HG03439 (cell line): ENCODE results near the gene TES.
"Not testable (repeated sequence)": the region's sequence is repeated elsewhere in the genome, so short reads cannot be mapped to it uniquely, and the experiment has no call there.

ENCODE experiments used
- ATAC-seq: cut with Tn5 transposase; IDR thresholded peaks from one replicate; pipeline ENCODE4 v1.9.1; 2021; ENCODE audit warnings: mild to moderate bottlenecking, moderate library complexity; ENCODE audit not compliant: unreplicated experiment

The TES gene, protein sequence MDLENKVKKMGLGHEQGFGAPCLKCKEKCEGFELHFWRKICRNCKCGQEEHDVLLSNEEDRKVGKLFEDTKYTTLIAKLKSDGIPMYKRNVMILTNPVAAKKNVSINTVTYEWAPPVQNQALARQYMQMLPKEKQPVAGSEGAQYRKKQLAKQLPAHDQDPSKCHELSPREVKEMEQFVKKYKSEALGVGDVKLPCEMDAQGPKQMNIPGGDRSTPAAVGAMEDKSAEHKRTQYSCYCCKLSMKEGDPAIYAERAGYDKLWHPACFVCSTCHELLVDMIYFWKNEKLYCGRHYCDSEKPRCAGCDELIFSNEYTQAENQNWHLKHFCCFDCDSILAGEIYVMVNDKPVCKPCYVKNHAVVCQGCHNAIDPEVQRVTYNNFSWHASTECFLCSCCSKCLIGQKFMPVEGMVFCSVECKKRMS

DNA sequence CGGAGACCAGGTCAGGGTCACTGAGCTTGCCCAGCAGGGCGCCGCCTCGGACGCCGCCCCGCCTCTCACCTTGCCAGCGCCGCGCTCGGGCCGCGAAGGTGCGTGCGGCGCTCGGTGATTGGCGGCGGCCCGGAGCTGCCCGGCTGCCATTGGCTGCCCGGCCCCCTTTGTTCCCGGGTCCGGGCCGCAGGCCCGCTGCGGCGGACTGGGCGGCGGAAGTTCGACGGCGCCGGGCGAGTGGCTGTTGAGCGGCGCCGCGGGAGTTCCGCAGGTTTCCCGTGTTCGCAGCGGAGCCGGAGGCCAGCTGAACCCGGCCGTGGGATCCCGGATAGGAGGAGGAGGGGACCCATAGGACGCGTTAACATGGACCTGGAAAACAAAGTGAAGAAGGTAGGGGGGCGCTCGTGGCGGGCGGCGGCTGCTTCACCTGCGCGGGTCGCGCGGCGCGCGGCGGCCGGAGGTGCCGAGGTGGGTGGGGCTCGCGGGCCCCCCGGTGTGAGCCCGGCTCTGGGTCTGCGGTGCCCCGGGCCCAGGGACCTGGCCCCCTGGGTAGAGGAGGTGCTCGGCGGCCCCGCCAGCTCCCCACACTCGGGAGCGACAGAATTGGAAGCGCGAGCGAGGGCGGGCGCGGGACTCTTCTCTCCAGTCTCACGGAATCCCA, at the start of gene TES:
TSS of gene TES (plus strand) at position 195 of the 661 bp plus-strand sequence. CDS start at position 364, 169 bp downstream.
- ATAC-seq, result peak; percentile 91

DNA sequence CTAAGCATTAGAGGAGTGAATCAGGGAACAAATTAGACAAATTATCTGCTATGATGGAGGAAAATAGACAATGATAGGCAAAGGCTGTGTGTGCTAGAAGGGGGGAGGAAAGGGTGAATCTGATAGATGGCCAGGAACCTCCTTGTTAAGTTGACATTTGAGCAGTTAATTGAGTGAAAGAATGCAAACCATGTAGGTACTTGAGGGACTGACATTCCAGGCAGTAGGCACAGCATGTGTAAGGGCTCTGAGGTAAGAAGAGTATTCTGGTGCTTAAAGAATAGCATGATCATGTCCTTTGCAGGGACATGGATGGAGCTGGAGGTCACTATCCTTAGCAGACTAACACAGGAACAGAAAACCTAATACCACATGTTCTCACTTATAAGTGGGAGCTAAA, 48.6 kb upstream of the TES start:
- no peak for ATAC-seq

DNA sequence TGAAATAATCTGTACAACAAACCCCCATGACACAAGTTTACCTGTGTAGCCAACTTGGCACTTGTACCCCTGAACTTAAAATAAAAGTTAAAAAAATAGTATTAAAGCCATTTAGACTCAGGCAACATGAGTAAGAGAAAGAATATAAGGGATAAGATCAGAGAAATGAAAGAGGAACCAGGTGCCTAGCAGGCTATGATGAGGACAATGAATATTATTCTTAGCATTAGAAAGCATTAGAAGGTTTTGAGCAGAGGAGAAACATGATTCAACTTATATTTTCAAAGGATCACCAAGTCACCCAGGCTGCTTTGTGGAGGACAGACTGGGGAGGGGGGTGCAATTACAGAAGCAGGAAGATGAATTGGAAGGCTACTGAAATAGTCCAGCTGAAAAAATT, 48.1 kb upstream of the TES start:
- ATAC-seq, result no peak

DNA sequence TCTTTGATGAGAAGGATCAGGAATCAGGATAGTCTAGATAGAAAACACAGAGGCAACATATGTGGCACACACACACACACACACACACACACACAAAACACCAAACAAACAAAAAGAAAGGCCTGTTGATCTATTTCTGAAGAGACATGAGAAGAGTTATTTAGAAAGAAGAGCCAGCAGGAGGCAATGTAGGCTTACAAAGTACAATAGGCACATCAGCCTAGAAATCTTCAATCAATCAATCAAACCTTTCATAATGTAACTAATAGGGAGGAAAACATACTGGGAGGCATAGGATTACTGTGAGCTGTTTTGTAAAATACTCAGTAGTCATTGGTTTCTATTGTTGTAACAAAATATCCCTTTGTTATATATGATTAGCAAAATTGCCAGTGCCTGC, 47.3 kb upstream of the TES start:
- no peak for ATAC-seq

DNA sequence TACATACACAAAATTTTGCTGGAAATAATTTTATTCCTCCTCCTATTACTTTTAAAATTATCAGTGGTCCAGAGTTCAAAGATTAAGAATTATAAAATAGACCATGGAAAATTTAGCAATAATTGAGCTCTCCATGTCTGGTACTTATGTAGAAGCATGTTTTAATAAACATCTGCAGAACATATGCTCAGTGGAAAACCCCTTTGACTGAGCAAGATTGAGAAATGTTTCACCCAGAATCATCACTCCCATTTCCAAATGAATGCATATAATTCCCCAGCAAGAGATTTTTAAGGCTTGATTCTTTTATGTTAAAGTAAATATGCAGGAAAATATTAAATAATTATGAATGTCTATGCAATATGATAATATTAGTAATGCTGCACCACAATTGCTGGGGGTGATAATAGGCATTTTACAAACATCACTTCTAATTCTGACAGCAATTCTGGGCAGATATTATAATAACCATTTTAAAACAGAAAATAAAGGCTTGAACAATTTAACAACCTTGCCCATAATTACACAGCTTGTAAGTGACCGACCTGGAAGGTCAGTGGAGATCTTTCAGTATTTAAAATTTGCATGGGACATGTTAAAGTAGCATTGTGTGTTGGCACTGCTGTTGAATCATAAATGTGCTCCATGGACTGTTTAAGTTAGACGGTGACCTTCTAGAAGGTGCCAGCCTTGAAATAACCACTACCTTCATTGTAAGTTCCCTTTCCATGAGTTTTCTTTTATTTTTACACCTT, 45.6 kb upstream of the TES start:
- no peak for ATAC-seq

DNA sequence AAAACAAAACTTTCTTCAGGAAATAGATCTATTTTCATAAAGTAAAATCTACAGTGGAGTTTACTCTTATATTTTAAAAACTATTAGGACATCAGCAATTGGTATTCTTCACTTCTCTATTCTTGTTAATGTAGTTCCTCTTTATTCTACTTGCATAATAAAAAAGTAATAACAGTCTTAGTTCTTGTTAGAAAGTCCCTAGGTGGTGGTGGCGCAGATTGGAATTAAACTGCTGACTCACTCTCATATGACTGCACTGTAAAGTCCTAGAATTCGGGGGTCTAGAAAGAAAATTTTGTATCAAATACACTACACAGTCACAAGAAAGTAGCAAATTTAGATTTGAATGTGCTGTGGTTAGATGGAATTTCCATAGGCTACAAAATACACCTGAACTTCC, 44.6 kb upstream of the TES start:
- peak; percentile 58 for ATAC-seq

DNA sequence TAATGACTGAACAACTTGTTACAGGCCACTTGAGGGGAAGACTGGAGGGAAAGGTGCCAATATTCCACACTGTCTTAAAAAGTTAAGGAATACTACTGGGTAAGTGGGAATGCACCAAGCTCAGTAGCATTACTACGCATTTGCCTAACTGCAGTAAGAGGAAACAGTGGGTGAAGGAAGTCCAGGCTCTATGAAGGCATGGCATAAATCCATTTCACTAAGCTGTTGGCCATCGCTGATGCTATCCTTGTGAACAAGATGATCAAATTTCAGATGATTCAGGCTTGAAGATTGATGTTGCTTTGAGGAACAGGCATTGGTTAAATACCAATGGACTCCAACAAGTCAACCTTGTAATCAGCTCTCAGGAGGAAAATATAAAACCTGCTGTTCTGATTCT, 44.2 kb upstream of the TES start:
- ATAC-seq, result no peak

DNA sequence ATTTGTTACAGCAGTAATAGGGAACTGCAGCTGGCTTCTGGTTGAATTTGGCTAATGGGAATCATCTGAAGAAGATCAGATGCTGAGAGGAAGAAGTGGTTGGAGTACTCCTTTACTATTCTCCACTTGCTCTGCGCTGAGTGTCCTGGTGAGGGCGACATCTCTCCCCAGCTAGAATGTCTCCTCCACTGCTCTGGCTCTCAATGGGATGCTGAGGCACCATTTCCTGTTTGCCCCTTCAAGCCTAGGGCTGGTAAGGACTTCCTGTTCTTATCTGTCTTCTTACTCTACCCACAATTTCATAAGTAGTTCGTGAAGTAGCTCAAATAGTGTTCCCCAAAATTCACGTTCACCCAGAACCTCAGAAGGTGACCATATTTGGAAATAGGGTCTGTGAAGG, 43.2 kb upstream of the TES start:
- no peak for ATAC-seq

DNA sequence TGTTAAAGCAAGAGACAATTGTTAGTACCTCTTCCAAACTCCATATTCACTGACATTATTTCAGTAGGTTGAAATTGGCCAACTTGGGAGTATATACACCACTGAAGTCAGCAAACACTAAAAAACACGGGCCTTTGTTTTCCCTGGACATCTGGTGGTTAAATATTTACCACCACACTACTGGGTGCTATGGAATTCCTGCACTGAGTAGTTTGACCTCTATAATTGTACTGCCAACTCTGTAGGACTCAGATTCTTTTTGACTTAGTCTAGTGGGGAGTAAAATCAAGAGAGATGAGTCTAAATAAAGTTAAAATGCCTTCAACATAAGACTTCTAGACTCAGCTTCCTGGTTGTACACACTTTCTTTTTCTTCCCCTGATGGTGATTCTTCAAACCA, 41.3 kb upstream of the TES start:
- no peak for ATAC-seq

DNA sequence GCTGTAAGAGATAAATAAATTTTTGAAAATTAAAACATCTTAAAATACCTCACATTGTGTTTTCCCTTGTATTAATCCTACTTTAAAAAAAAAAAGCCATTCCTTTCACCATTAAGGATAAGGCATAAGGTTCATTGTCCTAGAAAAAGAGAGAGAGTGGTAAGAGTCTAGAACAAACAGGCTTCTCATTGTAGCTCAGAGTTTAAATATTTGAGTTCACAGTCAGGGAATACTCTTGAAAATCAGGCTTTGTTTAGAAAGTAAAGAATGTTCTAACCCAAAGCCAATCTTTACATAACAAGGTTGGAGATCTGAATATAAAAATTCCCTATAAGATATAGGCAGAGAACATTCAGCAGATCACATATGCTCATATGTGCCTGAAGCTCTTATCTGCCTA, 40.2 kb upstream of the TES start:
- ATAC-seq, result no peak

DNA sequence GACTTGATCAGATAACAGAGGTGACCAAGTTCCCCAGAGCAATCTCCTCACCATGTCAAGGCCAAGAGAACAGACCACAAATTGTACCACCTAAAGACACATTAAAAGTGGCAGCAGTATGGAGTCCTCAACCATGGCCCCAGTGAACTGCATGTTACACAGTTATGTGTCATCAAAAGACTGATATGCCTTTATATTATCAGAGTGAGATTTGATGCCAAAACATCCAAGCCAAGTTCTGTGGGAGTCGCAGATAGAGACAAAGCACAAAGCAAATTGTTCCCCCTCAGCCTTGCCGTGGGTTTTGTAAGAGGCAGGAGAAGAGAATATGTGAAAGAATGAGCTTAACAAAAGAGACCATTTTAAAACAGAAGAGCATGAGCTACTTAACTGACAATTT, 39.2 kb upstream of the TES start:
- ATAC-seq, result no peak

DNA sequence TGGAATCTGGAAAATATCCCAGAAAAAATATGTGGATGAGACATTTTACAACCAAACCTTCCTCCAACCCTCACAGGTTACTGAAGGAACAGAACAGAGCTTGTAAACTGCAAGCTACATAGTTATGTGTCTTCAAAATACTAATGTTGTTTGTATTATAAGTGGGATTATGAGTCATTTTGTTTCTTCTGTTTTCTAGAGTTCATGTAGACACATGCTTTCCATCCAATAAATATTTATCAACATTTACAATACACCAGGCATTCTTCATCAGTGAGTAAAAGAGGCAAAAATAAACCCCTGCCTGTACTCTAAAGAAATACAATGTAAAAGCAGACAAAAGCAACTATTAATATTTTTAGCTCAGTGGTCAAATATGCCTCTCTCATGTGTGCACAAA, 38.0 kb upstream of the TES start:
- ATAC-seq, result no peak

DNA sequence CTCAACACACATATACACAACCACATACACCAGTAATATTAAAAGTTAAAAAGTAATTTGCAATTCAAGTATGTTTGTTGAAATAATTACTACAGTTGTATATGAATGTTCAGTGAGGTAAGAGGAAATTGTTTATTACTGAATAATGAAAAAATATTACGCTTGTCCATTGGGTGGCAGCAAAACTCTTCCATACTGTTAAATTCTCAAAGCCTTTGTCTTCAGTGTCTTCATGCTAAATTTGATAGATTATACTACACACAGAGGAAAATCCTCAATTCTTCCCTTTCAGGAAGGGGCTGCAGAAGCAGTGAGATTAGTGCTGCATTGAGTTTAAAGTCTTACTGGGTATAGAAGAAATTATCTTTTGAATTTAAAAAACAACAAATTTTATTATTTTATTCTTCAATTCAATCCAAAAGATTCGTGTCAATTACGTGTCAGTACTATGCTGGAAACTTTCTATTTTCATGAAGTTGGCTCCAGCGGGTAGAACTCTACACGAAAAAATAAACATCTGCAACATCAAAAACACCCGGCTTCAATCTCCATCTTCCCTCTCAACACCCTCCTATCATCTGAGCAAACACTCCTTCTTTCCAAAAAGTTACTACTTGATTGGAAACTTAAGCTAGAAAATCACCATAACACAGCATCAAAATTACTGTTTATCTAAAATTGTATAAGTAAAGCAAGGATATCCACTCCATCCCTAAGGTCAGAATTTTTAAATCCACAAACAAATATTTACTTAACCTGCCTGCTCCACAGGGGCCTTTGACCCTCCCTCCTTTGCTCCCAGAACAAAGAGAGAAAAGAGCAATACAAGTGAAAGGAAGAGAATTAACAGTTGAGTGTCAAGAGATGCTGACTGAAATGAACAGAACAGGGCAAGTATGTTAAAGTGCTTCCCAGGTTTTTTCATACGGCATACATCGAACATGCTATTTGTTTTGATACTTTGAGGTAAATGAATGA, 37.0 kb upstream of the TES start:
- ATAC-seq, result no peak

DNA sequence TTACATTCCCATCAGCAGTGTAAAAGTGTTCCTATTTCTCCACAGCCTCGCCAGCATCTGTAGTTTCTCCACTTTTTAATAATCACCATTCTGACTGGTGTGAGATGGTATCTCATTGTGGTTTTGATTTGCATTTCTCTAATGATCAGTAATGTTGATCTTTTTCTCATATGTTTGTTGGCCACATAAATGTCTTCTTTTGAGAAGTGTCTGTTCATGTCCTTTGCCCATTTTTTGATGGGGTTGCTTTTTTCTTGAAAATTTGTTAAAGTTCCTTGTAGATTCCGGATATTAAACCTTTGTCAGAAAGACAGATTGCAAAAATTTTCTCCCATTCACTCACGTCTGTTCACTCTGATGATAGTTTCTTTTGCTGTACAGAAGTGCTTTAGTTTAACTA, 35.2 kb upstream of the TES start:
- ATAC-seq, result not testable (repeated sequence)

DNA sequence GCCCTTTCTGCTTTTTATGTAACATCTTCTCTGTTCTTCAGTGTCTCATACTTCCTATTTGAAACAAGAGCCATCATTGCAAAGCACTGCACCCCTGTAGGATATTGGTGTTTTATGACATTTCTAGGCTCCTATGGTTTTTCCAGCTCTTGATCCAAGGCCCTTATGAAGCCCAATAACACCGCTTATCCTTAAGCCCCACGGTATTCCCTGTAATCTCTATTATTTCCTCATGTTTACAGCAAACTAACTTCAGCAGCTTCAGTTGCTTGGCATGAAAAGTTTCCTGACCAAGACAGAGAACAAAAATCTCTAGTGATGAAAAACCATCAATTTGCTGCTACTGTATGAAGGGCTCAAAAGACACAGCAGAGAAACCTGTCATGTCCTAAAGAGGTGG, 34.1 kb upstream of the TES start:
- ATAC-seq, result no peak

DNA sequence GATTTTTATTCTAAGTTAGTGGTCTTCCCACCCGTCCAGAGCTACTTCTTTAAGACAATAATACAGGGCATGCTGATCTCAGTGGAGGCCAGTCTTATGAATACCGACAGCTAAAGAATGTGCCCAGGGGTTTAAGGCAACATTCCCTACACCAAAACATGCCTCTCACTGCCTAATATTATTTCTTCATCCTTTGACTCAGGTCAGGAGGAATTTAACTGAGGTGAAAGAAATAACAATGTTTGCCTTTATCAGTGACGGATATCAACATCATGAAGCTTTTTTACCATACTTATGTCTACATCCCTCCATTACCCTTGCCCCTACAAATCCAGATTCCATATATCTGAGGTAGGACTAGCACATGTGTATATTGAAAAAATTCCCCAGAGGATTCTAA, 33.3 kb upstream of the TES start:
- no peak for ATAC-seq

DNA sequence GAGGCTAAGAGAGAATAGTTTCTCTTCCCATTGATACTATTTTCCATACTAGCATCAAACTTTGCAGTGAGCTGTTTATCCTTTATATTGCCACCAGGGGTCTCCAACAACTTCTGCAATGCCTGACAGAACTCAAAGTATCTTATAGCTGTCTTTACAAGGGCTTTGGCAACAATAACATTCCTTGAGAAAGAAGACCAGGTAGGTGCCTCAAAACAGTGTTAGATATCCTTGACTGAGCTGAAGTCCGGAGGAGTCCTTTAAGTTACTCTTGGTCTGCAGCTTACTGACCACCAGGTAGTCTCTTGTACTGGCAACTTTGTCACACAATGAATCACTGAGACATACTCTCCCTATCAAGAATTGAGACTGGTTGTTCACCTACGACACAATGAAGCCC, 30.0 kb upstream of the TES start:
- peak; percentile 81 for ATAC-seq

DNA sequence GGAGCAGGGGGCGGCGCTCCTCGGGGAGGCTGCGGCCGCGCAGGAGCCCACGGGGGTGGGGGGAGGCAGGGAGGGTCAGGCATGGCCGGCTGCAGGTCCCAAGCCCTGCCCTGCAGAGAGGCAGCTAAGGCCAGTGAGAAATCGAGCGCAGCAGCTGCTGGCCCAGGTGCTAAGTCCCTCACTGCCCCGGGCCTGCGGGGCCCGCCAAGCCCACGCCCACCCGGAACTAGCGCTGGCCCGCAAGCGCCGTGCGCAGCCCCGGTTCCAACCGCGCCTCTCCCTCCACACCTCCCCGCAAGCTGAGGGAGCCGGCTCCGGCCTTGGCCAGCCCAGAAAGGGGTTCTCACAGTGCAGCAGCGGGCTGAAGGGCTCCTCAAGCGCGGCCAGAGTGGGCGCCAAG, 28.3 kb upstream of the TES start:
- ATAC-seq, result no peak

DNA sequence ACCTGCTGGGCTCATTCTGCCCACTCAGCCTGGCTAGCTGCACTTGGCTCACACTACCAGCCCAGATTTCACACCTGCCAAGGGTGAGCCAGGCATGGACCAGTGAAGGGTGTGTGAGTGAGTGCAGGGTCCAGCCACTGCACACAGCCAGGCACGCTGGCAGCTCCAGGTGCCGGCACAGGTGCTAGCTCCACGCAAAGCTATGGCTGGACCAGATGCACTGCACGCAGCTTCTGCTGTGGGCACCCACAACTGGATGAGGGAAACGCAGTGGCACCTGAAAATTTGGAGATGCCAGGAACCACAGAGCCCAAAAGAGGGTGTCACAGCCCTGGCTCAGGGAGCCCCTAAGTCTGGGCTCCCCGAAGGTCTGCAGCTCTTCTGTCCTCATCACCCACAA, 24.9 kb upstream of the TES start:
- ATAC-seq, result no peak

DNA sequence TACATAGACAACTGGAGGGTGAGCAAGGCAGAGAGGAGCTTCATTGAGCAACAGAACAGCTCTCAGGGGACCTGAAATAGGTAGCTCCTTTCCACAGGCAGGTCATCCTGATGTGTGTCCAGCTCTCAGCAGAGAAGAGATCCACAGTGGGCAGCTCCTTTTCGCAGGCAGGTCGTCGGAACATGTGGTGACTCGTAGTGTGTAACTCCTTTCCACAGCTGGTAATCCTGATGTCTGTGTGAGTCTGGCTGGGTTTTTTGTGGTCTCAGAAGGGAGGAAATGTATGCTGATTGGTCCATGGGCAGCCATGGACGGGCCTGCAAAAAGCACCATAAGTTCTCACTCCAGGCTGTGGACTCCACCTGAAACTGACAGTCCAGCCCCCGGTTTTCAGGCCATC, 24.4 kb upstream of the TES start:
- no peak for ATAC-seq

DNA sequence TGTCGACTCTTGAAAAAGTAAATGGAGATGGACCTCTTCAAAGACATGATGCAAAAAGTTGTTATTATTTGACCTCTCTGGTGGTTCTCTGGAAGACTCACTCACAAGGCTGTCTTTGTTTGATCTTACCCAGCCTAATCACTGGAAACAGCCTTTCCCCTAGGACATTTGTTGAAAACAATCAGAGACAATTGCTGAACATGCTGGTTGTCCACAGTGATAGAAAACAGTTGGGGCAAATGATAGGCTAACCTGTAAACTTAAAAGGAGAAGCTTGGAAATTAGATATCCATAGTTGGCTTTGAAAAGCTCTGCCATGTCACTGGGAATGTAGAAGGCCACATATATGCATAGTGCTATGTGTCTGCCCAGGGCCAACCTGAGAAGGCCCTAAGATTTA, 22.9 kb upstream of the TES start:
- ATAC-seq, result no peak
